Fibroblast of upper back skin (primary cell): ENCODE measurements around the gene SYT6.
"Not testable (repeated sequence)": the region's sequence is repeated elsewhere in the genome, so short reads cannot be mapped to it uniquely, and the experiment has no call there.

Source experiments
- DNase-seq: peaks from one replicate; pipeline ENCODE4 v3.0.0-alpha.2; 2013

The SYT6 gene

DNA sequence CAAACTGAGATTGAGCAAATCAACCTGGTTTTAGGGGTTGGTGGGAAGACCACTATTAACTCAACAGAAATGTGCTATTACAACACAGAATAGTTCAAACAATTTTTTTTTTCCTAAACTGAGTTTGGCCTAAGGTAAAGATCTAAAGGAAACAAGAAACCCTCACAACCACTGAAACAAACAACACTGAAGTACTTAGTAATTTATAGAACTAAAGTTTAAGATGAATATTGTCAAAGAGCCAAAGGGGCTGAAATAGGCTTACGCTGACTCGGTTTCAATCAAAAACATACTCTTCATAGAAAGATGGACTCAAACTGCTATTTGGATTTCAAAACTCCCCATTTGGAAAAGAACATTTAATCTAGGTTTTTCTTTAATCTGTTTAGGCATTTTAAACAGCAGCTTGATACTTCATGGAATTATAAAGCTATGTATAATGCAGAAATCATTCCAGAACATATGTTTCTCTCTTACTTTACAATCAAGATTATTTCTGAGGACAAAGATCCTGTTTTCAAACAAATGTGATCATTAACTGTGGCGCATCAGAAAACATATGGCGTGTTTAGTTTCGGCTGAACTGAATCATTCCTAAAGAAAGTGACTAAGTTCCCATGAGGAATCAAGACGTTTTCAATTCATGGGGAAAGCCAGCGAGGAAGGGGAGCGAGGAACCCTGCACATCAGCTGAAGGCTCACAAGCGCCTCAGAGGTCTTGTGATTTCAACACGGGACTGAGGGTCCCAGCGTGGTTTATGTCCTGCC lies 62.7 kb downstream of the SYT6 start:
- peak; percentile 49 for DNase-seq

DNA sequence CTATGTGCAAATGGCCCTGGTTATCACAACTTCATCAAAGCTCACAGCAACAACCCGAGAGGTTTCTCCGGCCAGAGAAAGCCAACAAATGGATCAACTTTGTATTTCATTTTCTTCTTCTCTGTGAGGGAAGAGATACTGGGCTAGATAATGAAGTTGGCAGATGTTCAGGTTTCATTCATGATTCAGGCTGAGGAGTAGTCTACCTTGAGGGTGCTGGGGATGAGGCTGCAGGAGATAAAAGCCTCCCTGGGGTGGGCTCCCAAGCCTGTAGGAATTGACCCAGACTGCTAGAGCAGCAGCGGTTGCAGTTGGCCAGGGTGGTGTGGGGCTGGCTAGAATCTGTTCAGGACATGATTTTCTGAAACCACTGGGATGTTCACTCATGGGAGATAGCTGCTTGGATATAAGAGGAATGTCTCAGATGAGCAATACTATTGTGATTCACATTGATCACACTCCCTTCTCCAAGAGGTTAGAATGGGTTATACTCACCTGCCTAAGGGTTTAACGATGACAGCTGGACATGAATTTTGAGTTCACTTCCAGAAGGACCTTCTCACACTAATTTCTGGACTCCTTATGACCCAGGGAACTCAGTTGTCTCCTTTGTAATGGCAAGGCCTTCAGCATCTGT lies 64.0 kb downstream of the SYT6 start:
- no peak for DNase-seq

DNA sequence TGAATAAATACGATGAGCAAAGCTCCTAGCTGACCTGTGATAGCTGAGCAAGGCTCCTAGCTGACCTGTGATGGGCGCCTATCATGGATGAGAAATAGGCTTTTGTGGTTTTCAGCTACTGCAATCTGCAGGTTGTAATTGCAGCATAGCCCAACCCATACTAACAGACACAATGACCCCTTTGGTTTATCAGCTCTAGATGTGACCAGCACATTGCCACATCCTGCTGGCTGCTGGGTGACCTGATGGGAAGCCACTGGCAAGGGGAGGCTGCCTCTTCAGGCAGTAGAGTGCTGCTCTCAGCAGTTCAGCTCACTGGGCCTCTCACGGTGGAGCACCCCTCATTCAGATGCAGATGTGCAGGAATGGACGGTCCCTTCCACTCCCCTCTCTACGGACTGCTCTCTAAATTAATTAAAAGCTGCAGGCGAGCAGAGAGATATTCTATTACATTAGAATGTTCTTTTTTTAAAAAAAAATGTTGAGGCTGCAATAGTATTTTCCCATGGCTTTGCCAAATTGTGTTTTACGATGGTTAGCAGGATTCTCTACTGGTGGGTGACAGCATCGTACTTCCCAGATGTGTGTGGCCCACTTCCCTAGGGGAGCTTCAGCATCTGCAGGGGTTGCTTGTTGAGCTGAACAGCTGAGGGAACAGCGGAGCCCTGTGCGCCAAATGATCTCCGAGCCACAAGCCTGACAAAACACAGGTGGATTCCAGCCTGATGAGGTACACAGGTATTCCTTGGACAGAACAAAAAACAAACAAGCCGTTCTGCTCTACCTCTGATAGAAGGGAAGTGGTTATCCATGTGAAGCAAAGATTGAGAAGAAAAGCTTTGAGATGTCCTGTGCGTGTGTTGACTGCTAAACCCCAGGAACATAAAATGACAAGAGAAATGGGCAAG lies 65.0 kb downstream of the SYT6 start:
- no peak for DNase-seq

DNA sequence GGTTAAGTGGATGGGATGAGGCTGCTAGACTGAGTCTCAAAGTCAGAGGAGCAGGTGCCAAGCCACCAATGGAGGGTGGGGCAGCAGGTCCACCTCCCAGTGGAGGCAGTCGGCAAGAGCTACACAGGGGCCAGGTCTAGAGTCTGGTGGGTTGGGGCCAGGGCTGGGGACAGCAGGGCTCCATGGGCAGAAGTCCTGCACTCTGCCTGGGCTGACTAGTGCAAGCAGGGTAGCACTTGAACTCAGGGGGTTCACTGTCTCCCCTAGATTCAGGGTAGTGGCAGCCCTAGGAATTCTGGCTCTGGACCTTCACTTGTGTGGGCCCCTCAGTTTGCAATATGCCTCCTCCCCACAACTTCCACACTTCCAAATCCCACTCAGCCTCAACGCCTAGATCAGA lies 66.2 kb downstream of the SYT6 start:
- no peak for DNase-seq

DNA sequence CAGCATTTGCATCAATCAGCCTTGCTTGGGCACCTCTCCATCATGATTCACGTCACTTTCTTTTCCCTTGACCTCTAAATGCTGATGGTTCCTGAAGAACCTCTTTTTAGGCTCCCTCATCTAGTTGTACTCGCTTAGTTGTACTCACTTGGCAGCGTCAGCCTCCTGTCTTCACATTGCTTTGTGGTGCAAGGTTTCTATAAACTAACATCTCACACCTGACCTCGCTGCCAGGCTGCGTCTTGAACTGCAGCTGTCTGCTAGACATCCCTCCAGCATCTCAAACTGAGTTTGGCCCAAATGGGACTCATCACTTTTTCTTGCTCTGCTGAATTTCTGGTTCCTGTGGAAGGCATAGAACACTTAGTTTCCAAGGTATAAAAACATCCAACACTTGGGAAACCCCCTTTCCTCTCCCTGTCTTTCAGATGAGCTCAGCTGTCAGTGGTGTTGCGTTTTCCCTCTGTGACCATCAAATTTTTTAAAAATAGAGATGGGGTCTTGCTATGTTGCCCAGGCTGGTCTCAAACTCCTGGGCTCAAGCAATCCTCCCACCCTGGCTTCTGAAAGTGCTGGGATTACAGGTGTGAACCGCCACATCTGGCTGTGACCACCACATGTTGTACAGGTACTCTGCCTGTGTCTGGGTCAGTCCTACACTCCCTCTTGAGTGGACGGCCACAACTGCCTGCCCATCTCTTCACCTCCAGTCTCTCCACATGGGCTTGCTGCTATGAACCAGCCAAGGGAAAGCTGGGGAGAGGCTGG lies 66.9 kb downstream of the SYT6 start:
- no peak for DNase-seq

DNA sequence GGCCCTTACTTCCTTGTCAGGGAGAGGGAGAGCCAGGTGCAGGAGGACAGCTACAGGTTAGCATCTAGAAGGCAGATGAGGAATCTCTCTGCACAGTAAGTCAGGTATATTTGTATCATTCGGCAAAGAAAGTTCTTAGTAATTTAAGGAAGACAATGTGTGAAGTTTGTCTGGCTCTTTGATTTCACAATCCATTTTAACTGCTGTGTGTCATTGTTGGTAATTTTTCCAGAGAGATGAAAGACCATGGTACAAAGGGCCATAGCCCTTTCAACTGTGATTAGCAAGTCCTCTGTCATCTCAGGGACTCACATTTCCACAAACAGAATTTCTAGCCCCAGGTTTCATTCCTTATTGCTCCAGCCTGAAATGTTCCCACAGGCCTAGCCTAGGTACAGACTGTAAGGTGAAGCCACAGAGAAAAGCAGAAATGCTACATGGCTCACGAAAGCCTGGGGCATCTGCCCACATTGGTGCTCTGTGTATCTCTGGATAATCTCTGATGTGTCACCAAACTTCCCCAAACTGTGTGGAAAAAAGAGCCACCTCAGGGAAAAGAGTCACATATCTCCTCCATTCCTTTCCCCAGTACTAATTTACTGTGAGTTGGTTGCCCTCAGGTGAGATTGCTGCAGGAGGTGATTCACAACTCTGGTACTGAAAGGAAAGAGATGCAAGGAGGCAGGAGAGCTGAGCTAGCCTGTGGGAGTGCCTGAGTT lies 70.6 kb downstream of the SYT6 start:
- no peak for DNase-seq

DNA sequence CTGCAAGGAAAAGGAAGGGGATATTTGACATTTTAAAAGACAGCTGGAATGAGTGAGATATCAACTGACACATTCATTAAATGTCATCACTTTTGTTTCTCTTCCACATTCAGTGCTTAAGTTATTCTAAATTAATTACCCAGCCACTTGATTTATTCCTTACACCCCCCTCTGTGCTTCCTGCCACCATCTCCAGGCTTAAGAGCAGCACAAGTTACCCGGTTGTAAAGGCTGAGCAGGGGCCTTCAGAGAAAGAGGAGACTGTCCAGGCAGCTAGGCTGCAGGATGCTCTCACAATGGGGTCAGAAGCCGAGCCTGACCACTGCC lies 71.4 kb downstream of the SYT6 start:
- no peak for DNase-seq

DNA sequence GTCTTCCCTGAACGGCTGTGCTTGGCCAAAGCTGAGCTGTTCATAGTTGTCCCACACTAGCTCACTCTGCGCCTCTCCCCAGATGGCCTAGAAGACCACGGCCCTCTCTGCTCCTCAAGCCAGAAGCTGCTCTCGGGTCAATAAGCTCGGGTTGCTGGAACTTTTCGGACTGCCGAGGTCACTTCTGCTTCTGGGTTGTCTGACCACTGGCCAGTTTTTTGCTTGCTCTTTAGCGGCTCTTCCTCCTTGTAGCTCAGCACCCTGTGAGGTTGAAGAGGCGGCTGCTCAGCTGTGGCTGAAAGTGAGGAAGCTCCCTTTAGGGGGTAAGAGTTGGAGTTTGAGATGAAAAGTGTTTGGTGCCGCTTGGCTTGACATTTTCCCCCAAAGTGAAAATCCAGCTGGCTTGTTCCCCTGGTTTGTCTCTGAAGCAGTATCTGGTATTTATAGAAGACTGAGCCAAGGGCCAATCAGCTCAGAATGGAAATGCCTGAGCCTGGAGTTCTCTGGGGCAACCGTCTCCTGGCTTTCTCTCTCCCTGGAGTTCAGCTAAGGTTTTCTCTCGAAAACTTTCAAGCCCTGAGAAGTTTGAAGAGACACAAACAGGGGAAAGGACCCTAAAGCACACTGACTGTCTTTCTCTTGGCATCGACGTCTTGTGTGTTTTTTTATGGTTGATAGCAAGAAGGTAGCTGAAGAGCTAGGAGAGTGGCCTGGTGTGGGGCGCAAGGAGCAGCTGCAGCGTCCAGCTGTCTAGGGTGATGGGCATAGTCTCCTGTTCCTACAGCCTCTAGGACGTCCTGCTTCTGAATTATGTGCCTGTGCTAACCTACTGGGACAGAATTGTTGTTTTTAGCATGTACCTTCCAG lies 72.0 kb downstream of the SYT6 start:
- no peak for DNase-seq

DNA sequence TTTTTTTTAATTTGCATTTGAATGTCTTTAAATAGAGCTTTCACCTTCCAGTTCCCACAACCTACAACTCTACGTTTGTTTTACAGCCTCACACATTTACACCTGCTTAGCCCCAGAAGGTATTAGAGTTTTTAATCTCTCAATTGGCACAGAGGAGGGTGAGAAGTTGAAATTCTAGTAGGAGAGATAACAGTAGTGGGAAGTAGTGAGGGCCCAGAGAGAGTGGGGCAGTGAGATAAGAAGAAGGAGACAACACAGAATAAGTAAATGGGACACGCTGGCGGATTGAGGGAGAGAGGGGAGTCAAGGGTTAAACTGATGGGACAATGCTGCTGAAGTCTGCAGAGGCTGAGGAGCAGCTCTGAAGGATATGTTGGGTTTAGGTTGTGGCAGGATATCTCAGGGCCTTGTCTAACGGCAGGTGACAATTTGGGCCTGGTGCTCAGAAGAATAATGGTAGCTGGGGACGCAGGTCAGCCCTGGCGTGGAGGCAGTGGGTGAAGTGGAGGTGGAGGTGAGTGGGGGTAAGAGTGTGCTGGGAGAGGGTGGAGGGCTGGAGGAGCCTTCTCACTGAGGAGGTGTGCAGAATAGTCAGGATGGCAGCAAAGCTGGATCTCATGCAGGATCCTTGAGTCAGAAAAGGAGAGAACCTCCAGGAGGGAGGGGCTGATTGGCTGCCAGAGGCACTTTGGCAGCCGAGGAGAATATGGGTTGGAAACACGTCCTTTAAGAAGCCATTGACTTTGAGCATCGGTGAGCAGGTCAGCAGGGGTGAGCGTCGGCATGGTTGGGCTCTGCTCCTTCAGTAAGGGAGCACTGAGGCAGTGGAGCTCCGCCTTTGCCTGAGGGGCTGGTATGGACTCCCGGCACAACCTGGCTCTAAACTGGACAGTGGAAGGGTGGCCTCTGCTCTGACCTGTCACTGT lies 72.9 kb downstream of the SYT6 start:
- no peak for DNase-seq

DNA sequence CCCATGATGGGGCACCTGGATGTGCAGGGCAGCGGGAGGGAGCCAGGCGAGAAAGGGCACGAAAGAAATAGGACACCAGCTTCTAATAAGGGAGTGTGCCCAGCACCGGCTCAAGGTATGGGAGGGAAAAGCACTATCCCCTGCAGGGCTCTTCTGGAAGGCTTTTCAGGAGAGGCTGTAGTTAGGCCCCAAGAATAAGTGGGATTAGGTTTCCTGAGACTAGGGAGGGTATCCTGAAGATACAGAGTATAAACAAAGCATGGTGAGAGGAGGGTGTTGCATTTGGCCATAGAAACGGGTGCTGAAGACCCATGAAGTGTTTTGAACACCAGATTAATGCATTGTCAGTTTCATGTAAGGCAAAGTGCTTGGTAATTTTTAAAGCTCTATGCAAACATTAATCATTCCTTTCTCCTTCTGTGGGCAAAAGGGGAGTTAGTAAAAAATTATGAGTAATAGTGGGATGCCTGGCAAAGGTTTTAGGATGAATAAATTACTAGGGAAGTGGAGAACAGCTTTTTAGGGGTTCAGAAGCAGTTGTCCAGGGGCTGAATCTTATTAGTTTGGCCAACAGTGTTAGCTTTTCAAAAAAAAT lies 74.0 kb downstream of the SYT6 start:
- no peak for DNase-seq

DNA sequence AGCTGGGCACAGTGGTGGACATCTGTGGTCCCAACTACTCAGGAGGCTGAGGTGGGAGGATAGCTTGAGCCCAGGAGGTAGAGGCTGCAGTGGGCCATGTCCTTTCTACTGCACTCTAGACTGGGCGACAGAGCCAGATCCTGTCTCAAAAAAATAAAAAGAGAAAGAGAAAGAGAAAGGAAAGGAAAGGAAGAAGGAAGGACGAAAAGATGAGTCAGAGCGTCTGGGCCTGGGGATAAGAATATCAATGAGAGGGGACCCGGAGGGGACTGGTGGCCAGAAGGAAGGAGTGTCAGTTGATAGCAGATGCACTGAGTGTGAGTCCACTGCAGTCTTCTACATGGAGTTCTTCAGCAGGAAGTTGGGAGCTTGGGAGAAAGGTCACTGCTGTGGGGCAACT lies 75.6 kb downstream of the SYT6 start:
- DNase-seq, result no peak

DNA sequence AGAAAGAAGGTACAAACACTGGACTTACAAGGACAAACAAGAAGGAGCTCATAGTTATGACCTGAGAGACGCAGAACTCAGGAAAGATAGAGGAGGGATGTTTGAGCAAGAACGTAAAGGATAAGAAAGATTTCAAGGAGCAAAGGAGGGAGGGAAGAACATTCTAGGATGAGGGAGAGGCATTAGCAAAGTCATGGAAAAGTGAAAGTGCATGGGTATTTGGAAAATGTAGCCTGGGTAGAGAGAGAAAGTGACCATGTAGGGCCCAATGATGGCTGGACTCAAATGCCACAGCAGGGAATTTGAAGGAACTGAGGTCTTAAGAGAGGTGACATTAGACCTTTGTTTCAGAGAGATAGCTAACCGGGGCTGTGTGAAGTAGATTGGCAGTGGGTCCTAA lies 76.5 kb downstream of the SYT6 start:
- DNase-seq, result no peak

DNA sequence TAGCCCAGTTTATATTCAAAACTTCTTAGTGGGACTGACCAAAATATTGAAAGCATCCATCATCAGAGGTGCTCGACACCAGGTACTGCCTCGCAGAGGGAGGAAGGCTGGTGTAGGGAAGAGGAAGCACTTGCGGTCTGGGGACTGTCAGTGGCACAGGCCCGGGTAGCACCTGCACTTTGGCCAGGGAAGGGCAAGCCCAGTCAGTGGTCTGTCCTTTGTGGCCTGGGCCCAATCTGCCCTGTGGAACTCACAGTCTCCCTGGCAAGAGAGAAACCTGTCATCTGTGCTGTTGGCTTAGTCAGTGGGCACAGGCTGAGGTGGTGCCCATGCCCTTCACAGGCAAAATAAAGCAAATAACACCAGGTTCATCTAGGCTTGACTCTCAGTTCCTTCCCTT lies 77.4 kb downstream of the SYT6 start:
- no peak for DNase-seq

DNA sequence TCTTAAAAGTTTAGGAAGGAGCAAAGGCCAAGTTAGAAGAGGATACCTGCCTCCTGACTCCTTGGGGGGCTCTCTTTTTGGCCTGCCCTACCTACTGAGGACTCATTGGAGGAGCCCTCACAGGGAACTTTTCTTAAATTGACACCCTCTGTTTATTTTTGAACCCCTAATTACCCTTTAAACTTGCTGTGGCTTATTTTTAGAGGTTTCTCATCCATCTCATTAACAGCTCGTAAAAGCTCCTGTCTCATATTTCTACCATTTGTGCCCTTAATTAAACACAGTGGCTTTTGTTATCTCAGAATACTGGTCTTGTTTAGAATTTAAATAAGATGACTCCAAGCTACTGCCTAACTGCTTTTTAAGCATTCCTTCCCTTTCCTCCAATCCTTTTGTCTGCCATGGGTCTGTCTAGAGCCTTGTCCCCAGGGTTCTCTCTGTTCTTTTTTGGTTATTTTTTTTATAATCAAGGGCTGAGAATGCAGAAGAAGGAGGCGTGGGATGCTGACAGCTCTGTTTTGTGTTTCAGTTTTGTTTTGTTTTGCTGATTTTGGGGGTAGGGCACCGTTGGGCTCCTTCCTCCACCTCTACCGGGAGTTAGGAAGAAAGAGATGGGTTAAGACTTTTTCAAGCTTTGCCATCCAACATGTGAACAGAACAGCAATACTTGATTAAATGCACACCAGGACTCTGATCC lies 78.0 kb downstream of the SYT6 start:
- no peak for DNase-seq

DNA sequence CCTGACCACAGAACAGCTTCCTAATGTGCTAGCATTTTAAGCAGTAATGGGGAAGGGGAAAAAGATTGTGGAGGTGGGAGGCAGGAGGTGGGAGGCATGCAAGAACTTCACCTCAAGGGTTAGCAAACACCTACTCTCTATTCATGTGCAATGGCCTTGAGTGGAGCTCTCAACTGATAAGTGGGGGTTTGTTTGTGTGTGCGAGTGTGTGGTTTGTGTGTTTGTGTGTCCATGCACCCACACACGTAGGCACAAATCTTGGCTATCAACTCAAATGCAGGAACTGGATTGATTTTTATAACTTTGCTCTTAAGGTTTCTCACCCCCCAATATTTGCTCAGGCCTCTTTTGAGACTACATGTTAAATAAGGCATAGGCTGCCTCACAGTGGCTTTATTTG lies 78.6 kb downstream of the SYT6 start:
- DNase-seq, result no peak

DNA sequence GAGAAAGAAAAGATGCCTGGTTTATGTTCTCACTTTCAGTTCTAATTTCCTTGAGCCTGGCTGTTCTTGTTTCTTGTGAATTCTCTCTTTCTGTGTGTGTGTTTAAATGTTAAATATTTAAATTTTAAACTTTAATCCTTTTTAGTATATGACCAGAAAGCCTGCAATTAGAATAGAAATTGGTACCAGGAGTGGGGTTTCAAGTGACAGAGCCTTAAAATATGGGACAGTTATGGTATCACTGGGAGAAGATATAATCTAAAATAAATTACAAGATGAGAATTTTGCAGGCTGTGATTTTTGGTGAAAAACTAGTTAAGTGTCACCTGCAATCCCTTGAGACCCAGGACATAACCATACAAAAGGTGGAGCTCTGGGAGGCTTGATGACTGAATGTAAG lies 81.4 kb downstream of the SYT6 start:
- no peak for DNase-seq

DNA sequence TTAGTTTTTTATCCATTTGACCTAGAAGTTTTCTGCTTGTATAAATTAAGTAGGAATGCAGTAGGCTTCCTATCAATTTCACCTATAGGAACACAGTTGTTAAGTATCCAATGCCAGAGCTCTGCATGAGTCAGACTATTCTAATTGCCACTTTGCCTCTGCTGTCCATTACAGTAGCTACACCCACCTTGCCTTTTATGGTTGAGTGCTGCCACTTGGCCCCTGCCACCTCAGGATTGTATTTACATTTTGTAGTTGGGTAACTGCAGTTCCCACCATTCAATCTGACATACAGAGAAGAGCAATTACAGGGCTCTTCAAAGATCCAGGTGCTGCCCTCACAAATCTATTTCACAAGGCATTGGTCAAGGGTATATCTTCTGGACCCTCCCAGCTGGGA lies 83.9 kb downstream of the SYT6 start:
- not testable (repeated sequence) for DNase-seq

DNA sequence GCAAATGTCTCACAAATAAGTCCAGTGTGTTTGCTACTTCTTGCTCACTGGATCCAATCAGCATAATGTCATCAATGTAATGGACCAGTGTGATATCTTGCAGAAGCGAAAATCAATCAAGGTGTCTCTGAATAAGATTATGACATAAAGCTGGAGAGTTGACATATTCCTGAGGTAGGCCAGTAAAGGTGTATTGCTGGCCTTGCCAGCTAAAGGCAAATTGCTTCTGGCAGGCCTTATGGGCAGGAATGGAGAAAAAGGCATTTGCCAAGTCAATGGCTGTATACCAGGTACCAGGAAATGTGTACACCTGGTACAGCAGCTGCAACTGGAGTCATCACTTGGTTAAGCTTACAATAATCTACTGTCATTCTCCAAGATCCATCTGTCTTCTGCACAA lies 85.0 kb downstream of the SYT6 start:
- not testable (repeated sequence) for DNase-seq

DNA sequence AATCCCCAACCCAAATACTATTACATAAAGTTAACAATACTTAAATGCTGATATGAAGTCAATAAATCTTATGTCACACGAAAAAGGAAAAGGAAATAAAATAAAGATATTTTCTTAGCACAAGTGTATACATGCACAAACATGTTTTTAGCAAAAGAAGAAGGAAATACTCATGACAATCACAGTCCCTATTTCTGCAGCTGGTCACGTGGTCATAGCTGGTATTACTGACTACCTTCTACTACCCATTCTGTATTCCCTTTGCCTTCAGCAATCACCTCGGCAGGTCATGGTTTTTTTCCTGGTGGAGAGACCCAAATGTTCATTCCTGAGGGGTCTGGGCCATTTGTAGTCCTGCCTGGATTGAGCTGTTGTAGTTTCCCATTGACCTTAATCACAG lies 88.0 kb downstream of the SYT6 start:
- DNase-seq, result not testable (repeated sequence)
